ENCODE measurements around the gene MCTP1.

GRCh38 chr5:95272316-95272929, 12.5 kb downstream of the MCTP1 start:
- TF ChIP-seq POLR2A (IDR thresholded peaks at IDR 0.05) = no peak
- TF ChIP-seq CTCF (IDR thresholded peaks at IDR 0.05 in 4 of 5, conservative IDR thresholded peaks at IDR 0.05 in 1 of 5) = no peak
